Stimulated activated memory B cell treated with anti-CD40 and anti-IgM and Interleukin-4, amounts not matched to agents 10 μg/mL and 1 μg/mL and 100 μg/mL, for 72 hours (primary cell): Measurements from ENCODE around the gene CLSTN3.

Experiments used
- ATAC-seq: fragments of 150-1000 bp; cut with Tn5 transposase; 2 replicates; pipeline ENCODE4 v1.10.0; 2021
- H3K27ac Mint-ChIP-seq: one replicate; pipeline ENCODE4 v1.8.0; 2022; ENCODE audit warnings: mild to moderate bottlenecking, mixed read lengths
- H3K27me3 Mint-ChIP-seq: one replicate; pipeline ENCODE4 v1.8.0; 2022; ENCODE audit warnings: mixed read lengths
- H3K36me3 Mint-ChIP-seq: one replicate; pipeline ENCODE4 v1.8.0; 2022; ENCODE audit warnings: mixed read lengths
- H3K4me1 Mint-ChIP-seq: one replicate; pipeline ENCODE4 v1.8.0; 2022; ENCODE audit warnings: mixed read lengths
- H3K4me3 Mint-ChIP-seq: one replicate; pipeline ENCODE4 v1.8.0; 2022; ENCODE audit warnings: mild to moderate bottlenecking, moderate library complexity, mixed read lengths
- H3K9me3 Mint-ChIP-seq: one replicate; pipeline ENCODE4 v1.8.0; 2022; ENCODE audit warnings: mixed read lengths

CLSTN3 gene

DNA sequence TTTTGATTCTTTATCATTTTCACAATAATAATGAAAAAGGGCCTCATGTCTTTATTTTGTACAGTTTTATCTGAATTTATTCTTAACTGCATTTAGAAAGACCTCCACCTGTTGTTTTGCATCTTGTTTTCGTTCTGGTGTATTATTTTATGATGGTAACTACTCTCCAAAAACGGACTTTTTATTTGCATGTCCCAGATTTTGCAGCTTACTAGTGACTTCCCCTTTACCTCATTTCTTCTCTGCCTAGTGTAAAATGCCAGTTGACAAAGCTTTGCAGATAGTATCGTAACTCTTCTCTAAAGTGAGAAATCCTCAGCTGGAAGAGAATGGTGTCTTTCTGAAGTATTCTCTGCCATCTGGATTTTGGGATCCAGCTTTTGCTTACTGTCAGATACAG is 76.5 kb downstream of the CLSTN3 start:
- H3K36me3 Mint-ChIP-seq, result peaks cover 85% of the 10 kb centered on the region
- H3K9me3 Mint-ChIP-seq, result peaks cover 5% of the 10 kb centered on the region
- H3K4me1 Mint-ChIP-seq, result no peaks in the 10 kb centered on the region
- no peak overlapping the region for H3K27ac Mint-ChIP-seq
- ATAC-seq, result no peak
- no peak overlapping the region for H3K4me3 Mint-ChIP-seq
- no peaks in the 10 kb centered on the region for H3K27me3 Mint-ChIP-seq

DNA sequence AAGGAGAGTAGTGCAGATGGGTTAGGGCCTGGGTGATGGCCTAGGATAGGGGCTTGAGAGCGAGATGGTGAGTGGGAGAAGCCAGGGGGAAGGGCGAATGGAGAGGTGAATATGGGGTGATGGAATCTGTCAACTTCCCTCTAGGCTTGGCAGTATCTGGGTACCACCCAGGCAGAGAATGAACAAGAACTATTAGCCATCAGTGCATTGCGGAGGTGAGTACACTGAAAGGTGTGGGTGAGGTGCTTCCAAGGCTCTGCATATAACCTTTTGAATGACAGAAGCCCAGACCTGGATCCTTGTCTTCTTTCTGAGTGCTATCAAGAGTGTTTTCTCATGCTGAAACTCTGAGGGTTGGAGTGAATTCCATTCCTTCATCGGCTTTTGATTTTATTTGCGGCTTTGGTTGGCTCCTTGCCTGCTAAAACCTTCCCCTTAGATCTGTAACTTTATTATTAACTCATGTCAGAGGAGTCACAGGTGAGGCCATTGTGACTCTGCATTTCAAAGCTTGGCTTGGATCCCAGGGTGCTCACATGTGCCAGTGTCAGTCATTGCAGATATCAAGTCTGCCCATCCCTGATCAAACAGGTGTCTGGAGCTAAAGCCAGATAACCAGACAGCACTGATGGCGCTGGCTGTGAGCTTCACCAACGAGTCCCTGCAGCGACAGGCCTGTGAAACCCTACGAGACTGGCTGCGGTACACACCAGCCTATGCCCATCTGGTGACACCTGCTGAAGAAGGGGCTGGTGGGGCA is 77.9 kb downstream of the CLSTN3 start:
- Mint-ChIP-seq H3K4me3 (no peak overlapping the region), H3K36me3 (peaks cover 81% of the 10 kb centered on the region), H3K4me1 (no peaks in the 10 kb centered on the region), H3K27ac (no peak overlapping the region), H3K9me3 (peaks cover 5% of the 10 kb centered on the region), H3K27me3 (no peaks in the 10 kb centered on the region)
- no peak for ATAC-seq
